Measurements from ENCODE around the gene PDIA2.

PDIA2 gene

GRCh38 chr16:293043-293775, 10.2 kb downstream of the PDIA2 start:
- TF ChIP-seq CEBPB (IDR thresholded peaks at IDR 0.05) (no peak), TCF12 (IDR thresholded peaks at IDR 0.05; ENCODE audit: low read depth) (no peak), TEAD4 (IDR thresholded peaks at IDR 0.05) (no peak), CREB1 (IDR thresholded peaks at IDR 0.05; ENCODE audit: low read depth) (no peak), MAX (IDR thresholded peaks at IDR 0.05) (no peak), REST (IDR thresholded peaks at IDR 0.05; ENCODE audit: low read depth) (no peak), FOXM1 (IDR thresholded peaks at IDR 0.05; ENCODE audit: borderline replicate concordance, low read depth) (no peak), RAD21 (IDR thresholded peaks at IDR 0.05; ENCODE audit: low read depth) (no peak), EP300 (IDR thresholded peaks at IDR 0.05; ENCODE audit: borderline replicate concordance) (no peak), YY1 (IDR thresholded peaks at IDR 0.05; ENCODE audit: low read depth) (no peak), NFIC (IDR thresholded peaks at IDR 0.05) (no peak), TAF1 (IDR thresholded peaks at IDR 0.05; ENCODE audit: low read depth) (no peak), ZBTB7A (IDR thresholded peaks at IDR 0.05; ENCODE audit: low read depth) (no peak), EGR1 (IDR thresholded peaks at IDR 0.05) (no peak)
- TF ChIP-seq, protein P1, sequence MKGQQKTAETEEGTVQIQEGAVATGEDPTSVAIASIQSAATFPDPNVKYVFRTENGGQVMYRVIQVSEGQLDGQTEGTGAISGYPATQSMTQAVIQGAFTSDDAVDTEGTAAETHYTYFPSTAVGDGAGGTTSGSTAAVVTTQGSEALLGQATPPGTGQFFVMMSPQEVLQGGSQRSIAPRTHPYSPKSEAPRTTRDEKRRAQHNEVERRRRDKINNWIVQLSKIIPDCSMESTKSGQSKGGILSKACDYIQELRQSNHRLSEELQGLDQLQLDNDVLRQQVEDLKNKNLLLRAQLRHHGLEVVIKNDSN (IDR thresholded peaks at IDR 0.05) = no peak

- TF ChIP-seq CEBPB (IDR thresholded peaks at IDR 0.05) = no peak
- TF ChIP-seq REST (IDR thresholded peaks at IDR 0.05; ENCODE audit: low read depth) = no peak
Measured at GRCh38 chr16:296276-296675, 13.3 kb downstream of the PDIA2 start.

GRCh38 chr16:296806-297510, 14.0 kb downstream of the PDIA2 start:
- no peak for TF ChIP-seq MAX (IDR thresholded peaks at IDR 0.05)
- no peak for TF ChIP-seq CEBPB (IDR thresholded peaks at IDR 0.05)
- no peak for TF ChIP-seq NFIC (IDR thresholded peaks at IDR 0.05)
- TF ChIP-seq TCF12 (IDR thresholded peaks at IDR 0.05; ENCODE audit: low read depth) = no peak
- TF ChIP-seq TAF1 (IDR thresholded peaks at IDR 0.05; ENCODE audit: low read depth) = no peak
- no peak for TF ChIP-seq FOXM1 (IDR thresholded peaks at IDR 0.05; ENCODE audit: borderline replicate concordance, low read depth)

DNA sequence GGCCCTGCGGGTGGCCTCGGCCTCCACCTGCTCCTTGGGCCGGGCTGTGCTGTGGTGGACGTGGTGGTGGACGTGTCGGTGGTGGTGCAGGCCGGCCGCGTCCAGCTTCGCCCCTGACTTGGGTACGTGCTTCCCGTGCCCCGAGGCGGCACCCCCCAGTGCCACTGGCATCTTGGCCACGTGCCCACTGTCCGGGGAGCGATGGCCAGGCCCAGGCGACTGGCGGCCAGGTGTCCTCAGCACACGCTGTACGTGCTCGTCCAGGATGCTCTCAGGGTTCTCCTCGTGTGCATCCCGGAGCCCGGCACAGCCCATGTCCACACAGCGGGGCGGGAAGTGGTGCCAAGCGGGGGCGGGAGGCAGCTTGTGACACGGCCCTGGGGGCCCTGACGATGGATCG, 14.9 kb downstream of the PDIA2 start:
- no peak for TF ChIP-seq NFIC (IDR thresholded peaks at IDR 0.05)
- no peak for TF ChIP-seq CREB1 (IDR thresholded peaks at IDR 0.05; ENCODE audit: low read depth)
- no peak for TF ChIP-seq CEBPB (IDR thresholded peaks at IDR 0.05)
- no peak for TF ChIP-seq REST (IDR thresholded peaks at IDR 0.05; ENCODE audit: low read depth)
- TF ChIP-seq TCF12 (IDR thresholded peaks at IDR 0.05; ENCODE audit: low read depth) = no peak
- TF ChIP-seq, protein P1 (IDR thresholded peaks at IDR 0.05) = no peak
- TF ChIP-seq EGR1 (IDR thresholded peaks at IDR 0.05) = no peak
- no peak for TF ChIP-seq TEAD4 (IDR thresholded peaks at IDR 0.05)
- TF ChIP-seq MAX (IDR thresholded peaks at IDR 0.05) = no peak
- TF ChIP-seq EP300 (IDR thresholded peaks at IDR 0.05; ENCODE audit: borderline replicate concordance) = no peak
- no peak for TF ChIP-seq RAD21 (IDR thresholded peaks at IDR 0.05; ENCODE audit: low read depth)
- TF ChIP-seq YY1 (IDR thresholded peaks at IDR 0.05; ENCODE audit: low read depth) = no peak
- no peak for TF ChIP-seq TAF1 (IDR thresholded peaks at IDR 0.05; ENCODE audit: low read depth)
